Measurements from ENCODE around the gene MACROD2.

The MACROD2 gene

GRCh38 chr20:14531786-14532185, 536.5 kb downstream of the MACROD2 start:
- DNase-seq (ENCODE audit: low read depth), result no peak

DNA sequence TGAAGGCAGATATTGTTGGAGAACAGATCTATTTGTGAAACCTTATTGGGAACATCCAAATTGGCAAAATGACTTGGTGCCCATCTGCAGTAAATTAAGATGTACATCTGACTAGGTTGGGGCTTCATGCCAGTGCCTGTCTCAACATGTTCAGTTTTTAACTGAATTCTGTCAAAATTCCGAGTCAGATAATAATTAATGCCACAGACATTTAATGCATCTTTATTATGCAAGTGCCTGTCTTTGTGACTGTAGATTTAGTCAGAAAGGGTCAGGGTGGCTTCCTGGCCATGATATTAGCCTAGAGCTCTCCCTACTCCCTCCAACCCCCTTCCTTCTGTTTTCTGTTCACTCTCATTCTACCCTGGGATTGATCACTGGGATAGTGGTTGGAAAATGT, 541.4 kb downstream of the MACROD2 start:
- DNase-seq (ENCODE audit: low read depth), result no peak

DNA sequence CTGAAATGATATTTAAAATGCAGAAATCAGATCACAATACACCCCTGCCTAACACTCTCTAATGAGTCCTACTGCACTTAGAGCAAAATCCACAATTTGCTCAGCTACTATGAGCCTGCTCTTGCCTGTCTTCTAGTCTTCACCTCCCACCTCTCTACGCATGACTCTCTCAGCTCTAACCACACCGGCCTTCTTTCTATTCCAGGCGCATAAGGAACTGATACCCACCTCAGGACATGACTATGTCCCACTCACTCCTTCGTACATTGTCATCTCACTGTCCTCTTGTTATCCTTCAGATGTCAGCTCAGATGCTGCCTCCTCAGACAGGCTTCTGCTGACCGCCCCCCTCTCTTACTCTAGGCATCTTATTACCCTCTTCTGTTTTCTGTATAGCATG, 543.1 kb downstream of the MACROD2 start:
- DNase-seq (ENCODE audit: low read depth), result no peak

- DNase-seq (ENCODE audit: low read depth), result no peak
Observed at GRCh38 chr20:14543040-14543439, 547.7 kb downstream of the MACROD2 start.

DNA sequence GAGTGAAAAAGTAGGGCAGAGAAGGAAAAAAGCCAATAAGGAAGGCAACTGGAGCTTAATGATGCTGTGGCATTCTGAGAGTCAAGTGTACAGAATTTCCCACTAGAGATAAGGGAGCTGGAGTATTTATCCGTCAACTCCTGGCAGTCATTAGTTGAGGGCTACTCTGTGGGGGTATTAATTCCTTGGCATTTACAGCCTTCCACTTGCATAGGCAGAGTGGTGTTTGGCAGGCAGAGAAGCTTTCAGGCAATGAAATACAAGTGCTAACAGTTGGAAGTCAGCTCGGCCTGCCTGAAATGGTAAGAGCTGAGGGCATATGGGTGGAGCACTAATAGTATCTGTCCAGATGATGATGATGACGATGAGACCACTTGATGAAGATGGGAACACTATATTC, 549.4 kb downstream of the MACROD2 start:
- no peak for DNase-seq (ENCODE audit: low read depth)

GRCh38 chr20:14550655-14551054, 555.3 kb downstream of the MACROD2 start:
- DNase-seq (ENCODE audit: low read depth), result no peak

DNA sequence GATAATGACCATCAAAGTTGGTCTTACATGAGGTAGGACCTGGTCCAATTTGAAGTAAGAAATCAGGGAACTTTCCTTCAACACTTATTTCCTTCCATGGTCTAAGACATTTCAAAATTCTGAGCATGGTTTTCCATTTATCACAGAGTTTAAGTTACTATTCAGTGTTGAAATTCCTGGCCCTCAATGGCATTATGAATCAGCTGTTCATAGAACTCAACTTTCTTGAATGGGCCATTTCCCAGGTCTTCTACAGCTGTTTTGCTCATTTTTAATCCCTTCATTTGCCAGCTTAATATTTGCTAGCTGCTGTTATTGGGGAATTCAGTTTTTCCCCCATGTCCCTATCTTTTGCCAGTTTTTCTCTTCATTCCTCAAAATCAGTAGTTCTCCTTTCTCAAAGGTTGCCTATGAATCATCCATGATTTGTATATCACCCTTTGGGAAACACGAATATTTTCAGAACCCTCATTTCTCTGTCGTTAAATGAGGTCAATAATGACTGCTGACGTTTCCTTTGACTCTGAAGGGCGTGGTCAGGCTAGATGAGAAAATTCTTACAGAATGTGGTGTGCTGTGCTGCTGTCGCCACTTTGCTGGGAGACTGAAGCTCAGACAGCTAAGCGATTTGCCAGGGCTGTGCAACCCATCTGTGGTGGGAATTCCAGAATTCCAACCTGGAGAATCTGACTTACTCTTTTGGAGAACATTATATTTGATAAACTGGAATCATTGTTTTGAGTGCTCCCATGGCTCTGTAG, 558.6 kb downstream of the MACROD2 start:
- no peak for DNase-seq (ENCODE audit: low read depth)

DNA sequence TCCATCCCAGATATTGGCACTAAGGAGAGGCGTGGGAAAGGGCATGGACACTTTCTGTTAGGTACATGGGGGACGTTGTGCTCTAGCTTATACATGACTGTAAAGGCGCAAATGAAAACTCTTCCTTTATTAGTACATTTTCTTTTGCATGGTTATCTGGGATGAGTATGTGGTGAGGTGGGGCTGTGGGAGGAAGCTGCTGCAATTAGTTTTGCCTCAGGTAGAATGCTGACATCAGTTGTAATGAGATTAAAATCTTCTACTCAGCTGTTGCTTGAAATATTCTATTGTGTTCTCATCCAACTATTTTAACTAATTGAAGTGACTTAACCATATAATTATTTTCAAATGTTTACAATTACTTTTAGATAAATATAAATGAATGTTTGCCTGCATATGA, 560.4 kb downstream of the MACROD2 start:
- DNase-seq (ENCODE audit: low read depth), result no peak

DNA sequence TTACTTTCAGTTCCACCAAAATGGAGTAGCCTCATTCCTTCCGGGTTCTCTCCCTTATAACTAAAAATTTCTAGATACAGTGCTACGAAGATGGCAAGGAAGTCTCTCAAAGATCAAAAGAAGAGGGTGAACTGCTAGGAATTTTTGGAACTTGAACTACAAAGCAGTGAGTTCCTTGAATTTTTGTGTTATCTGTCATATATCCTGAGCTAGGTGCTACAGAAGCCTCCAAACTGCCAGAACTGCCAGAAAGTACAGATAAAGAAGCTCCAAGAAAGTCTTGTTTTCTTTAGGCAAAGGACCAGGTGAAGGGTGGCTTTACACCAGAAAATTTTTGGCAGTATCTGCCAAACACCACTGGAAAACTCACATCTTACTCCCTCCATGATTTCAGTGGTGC, 560.9 kb downstream of the MACROD2 start:
- no peak for DNase-seq (ENCODE audit: low read depth)

DNA sequence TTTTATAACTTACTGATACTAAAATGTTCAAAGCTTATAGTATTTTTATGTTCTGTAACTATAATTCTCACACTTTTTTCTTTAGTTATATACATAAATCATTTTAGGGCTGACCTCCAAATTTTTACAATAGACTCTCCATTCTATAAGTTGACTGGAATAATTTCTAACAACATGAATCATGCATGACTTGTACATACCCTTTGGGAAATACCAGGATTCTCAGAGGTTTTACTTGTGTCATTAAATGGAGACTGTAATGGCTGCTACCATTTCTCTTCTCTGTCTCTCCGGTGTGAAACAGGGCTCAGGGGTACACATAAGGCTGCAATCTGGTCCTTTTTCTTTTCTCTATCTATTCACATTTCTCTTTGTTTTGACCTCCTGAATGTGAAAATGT, 564.3 kb downstream of the MACROD2 start:
- DNase-seq (ENCODE audit: low read depth), result no peak

- DNase-seq (ENCODE audit: low read depth), result no peak
Observed at GRCh38 chr20:14561741-14562221, 566.5 kb downstream of the MACROD2 start.

DNA sequence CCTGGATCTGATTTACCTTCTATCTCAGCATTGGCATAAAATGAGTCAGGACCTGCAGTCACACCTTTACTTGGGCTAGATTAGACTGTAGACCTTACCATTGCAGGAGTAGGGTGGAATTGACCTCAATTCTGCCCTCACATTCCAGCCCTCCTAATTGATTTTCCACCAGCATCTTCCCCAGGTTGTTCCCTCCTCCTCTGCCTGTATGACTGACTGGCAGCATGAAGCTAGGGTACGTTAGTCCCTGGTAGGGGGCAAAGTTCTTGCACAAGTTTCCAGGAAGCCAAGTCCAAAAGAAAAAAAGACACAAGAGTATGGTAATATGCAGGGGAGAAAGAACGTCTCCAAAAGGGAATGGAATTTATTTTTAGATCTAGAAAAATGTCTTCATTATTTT, 567.7 kb downstream of the MACROD2 start:
- DNase-seq (ENCODE audit: low read depth), result no peak

DNA sequence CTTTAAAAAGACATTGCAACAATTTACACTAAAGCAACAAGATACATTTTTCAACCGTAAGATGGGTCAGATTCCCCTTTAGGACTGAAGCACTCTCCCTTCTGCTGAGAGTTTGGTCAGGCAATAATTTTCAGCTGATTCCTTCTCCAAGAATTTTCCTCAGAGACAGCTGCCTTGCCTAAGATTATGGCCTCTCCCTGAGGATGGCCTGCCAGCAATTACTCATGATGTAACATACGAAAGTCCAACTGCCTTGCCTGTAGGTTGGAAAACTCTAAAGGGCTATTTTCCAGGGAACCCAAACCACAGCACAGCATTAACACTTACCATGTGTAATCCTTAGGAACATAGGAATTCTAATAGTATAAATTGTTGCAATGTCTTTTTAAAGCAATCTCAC, 571.2 kb downstream of the MACROD2 start:
- DNase-seq (ENCODE audit: low read depth), result no peak

- DNase-seq (ENCODE audit: low read depth), result no peak
Observed at GRCh38 chr20:14568225-14568624, 572.9 kb downstream of the MACROD2 start.

DNA sequence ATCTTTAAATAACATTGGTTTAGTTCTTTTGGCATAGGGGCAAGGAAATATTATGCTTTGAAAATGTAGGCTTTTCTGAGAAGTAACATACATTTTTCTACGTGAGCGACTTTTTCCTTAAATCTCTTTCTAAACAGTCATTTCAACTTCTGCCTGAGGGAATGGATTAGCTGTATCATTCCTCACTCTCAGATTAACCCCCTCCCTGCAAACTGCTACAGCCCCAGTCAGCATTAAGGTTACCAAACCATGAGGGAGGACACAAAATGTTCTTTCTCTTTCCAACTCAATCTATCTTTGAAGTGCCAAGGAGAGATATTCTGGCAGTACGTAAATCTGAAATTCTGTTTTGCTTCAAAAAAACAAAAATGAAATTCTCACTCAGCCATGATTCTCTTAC, 573.4 kb downstream of the MACROD2 start:
- no peak for DNase-seq (ENCODE audit: low read depth)

DNA sequence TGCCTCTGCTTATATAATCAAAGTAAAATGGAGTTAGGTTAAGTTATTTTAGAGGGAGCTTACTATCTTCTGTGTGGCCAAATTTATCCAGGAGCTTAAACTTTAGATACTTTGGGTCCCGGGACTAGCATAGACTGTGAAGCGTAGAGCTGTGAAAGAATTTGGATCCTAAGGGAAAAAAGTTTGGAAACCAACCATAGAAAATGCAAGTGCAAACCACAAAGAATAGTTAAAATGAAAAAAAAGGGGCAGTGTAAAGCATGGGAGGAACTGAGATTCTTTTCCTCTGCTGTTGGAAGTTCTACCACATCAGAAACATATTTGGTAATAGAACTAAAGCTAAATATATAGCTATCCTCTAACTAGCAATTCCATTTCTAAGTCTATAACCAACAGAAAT, 574.3 kb downstream of the MACROD2 start:
- no peak for DNase-seq (ENCODE audit: low read depth)

- DNase-seq (ENCODE audit: low read depth), result no peak
Observed at GRCh38 chr20:14570811-14571210, 575.5 kb downstream of the MACROD2 start.

DNA sequence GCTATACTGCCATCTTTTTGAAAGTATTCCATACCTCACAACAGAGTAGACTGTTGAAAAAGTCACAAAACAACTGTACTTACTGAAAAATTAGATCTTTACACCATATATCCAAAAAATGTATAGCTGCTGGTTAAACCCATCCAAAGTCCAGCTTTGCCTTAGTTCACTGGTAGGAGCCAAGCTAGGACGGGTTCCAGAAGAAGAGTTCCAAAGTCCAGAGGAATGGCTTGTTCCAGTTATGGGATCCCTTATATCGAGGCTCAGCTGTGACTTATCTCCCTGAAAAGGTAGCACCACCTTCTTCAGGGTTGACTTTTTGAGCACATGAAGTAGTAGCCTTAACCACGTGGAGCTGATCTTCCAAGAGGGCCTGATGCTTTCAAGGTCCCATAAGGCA, 578.4 kb downstream of the MACROD2 start:
- no peak for DNase-seq (ENCODE audit: low read depth)

GRCh38 chr20:14576196-14576877, 581.0 kb downstream of the MACROD2 start:
- no peak for DNase-seq (ENCODE audit: low read depth)

GRCh38 chr20:14580418-14581074, 585.2 kb downstream of the MACROD2 start:
- DNase-seq (ENCODE audit: low read depth), result no peak

DNA sequence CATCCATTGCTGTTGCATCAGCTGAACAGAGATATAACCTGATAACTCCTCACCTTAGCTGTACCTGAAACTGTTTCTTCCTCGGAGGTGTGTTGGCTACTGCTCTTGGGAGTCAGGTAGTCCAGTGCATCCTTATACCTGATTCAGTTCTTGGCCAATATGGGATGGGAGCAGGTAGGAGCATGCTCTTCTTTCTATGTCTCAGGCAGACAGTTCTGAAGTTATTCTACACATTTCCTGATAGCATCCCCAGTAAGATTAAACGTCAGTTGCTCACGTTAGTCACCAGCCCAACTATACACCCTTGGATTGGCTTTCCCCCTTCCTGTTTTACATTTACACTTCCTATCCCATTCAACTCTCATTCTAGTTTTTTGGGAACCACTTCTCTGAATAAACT, 586.4 kb downstream of the MACROD2 start:
- DNase-seq (ENCODE audit: low read depth), result no peak

DNA sequence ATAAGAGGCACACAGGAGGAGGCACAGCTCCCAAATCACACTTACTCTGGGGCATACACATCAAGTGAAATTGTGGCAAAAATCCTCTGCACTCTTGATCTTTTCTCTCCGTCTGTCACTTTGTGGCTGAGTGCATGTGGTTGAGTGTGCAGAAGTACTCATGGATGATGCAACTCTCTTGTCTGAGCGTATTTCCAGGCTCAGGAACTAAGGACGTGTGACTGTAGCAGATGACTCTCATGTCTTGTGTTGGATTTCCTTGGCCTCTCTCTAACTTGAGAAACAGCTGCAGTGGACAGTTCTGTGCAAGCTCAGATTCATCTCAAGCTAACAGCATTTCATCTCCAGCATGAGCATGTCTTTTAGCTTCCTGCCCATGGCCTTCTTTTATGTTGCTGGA, 587.5 kb downstream of the MACROD2 start:
- no peak for DNase-seq (ENCODE audit: low read depth)

DNA sequence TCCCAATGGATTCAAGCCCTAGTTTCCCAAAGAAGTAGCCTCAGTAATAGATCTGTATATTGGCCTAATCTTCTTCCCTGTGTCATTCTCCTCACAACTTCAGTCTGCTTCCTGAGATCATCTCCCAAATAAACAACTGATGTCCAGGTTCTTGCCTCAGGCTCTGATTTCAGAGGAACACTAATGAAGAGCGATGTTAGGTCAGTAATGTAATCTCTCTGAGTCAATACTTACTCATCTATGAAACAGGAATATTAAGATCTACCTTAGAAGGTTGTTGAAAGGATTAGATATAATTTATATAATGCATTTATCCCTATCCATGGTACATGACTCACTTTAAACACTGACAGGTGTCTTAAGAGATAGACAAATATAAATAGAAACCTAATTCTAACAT, 588.1 kb downstream of the MACROD2 start:
- no peak for DNase-seq (ENCODE audit: low read depth)

All from T follicular helper cell (primary cell).